ENCODE results near the gene IL22RA1.

The IL22RA1 gene

GRCh38 chr1:24108334-24109165 is 34.4 kb downstream of the IL22RA1 start:
- H3K4me3 ChIP-seq (ENCODE audit: low read depth, low read length) = no peak overlapping the region
- in situ Hi-C loops (cut with HindIII; ENCODE audit: low sequenced_read_pairs) = no loop called here
- peak; percentile 26 for DNase-seq (ENCODE audit: low read depth)
- TF ChIP-seq CTCF (IDR thresholded peaks at IDR 0.05; ENCODE audit: low read depth, low read length, missing control alignments) = no peak

- DNase-seq (ENCODE audit: low read depth) = peak; percentile 28
- H3K4me3 ChIP-seq (ENCODE audit: low read depth, low read length) = no peak overlapping the region
- no peak for TF ChIP-seq CTCF (IDR thresholded peaks at IDR 0.05; ENCODE audit: low read depth, low read length, missing control alignments)
- in situ Hi-C loops (cut with HindIII; ENCODE audit: low sequenced_read_pairs) = no loop called here
Measured at GRCh38 chr1:24107462-24108138, 35.3 kb downstream of the IL22RA1 start.

- no peak overlapping the region for H3K4me3 ChIP-seq (ENCODE audit: low read depth, low read length)
- in situ Hi-C loops (cut with HindIII; ENCODE audit: low sequenced_read_pairs) = no loop called here
- no peak for DNase-seq (ENCODE audit: low read depth)
- no peak for TF ChIP-seq CTCF (IDR thresholded peaks at IDR 0.05; ENCODE audit: low read depth, low read length, missing control alignments)
Measured at GRCh38 chr1:24105368-24106160, 37.4 kb downstream of the IL22RA1 start.

GRCh38 chr1:24104854-24105253 is 38.1 kb downstream of the IL22RA1 start:
- in situ Hi-C loops (cut with HindIII; ENCODE audit: low sequenced_read_pairs) = no loop called here
- TF ChIP-seq CTCF (IDR thresholded peaks at IDR 0.05; ENCODE audit: low read depth, low read length, missing control alignments) = no peak
- H3K4me3 ChIP-seq (ENCODE audit: low read depth, low read length) = no peak overlapping the region
- DNase-seq (ENCODE audit: low read depth) = no peak

- in situ Hi-C loops (cut with HindIII; ENCODE audit: low sequenced_read_pairs) = no loop called here
- no peak for DNase-seq (ENCODE audit: low read depth)
- no peak for TF ChIP-seq CTCF (IDR thresholded peaks at IDR 0.05; ENCODE audit: low read depth, low read length, missing control alignments)
- H3K4me3 ChIP-seq (ENCODE audit: low read depth, low read length) = no peak overlapping the region
Measured at GRCh38 chr1:24103879-24104278, 39.1 kb downstream of the IL22RA1 start.

GRCh38 chr1:24103408-24103807 is 39.5 kb downstream of the IL22RA1 start:
- TF ChIP-seq CTCF (IDR thresholded peaks at IDR 0.05; ENCODE audit: low read depth, low read length, missing control alignments) = no peak
- in situ Hi-C loops (cut with HindIII; ENCODE audit: low sequenced_read_pairs) = no loop called here
- no peak overlapping the region for H3K4me3 ChIP-seq (ENCODE audit: low read depth, low read length)
- DNase-seq (ENCODE audit: low read depth) = no peak

All from astrocyte of the cerebellum (primary cell).